AG04449 (cell line): ENCODE results near the gene OXLD1.

ENCODE experiments used
- CTCF ChIA-PET: fragments of 350-600 bp; formaldehyde crosslinking; extraction: SDS; loops from one replicate; lab custom pipeline; 2021; ENCODE audit warnings: antibody characterized with exemption; lab: Yijun Ruan, JAX
- POLR2A ChIA-PET: fragments of 400-600, 350-600 bp; formaldehyde crosslinking; extraction: SDS; loops from one replicate; lab custom pipeline; 2020; ENCODE audit warnings: antibody characterized with exemption, inconsistent platforms; lab: Yijun Ruan, JAX
- DNase-seq: peaks from one replicate; pipeline ENCODE4 v3.0.0-alpha.2; 2010; ENCODE audit warnings: low read depth, low spot score
- H3K4me3 ChIP-seq: 2 replicates; pipeline ENCODE4 v1.5.1; 2011; ENCODE audit warnings: low read depth, mild to moderate bottlenecking, control low read depth, low read length
- CTCF ChIP-seq: IDR thresholded peaks from one replicate; pipeline ENCODE4 v1.5.1; 2011; ENCODE audit warnings: mild to moderate bottlenecking, moderate library complexity, low read length, control low read depth, inconsistent platforms; ENCODE audit not compliant: insufficient read depth; ENCODE audit errors: missing control alignments

Gene OXLD1

GRCh38 chr17:81712468-81713003 is 46.1 kb upstream of the OXLD1 start:
- DNase-seq: no peak
- H3K4me3 ChIP-seq: peak overlapping the region; percentile 67
- ChIA-PET CTCF (interaction anchor here (0.7 to 1.4 kb wide), 7 partner anchors 8 to 151 kb away, joined by 3 to 4 read pairs (median 3); partner anchors contain the start of genes ARL16 and HGS), POLR2A (interaction anchor here (1.0 to 2.9 kb wide), 2 partner anchors 9 to 10 kb away, joined by 4 to 14 read pairs; partner anchors contain the start of gene MRPL12)
- TF ChIP-seq CTCF: peak; percentile 35

- H3K4me3 ChIP-seq: peak within 1 kb of the TSS; percentile 67
- no peak for DNase-seq
- no peak for TF ChIP-seq CTCF
- POLR2A ChIA-PET: interaction anchor here (0.7 to 2.9 kb wide), 5 partner anchors 9 to 347 kb away, joined by 3 to 14 read pairs (median 4); partner anchors contain the start of genes MRPL12 and P4HB
- CTCF ChIA-PET: interaction anchor here (0.7 to 1.3 kb wide), 4 partner anchors 10 to 151 kb away, joined by 3 to 4 read pairs (median 3); partner anchors contain the start of genes ARL16 and HGS
These were observed 45.5 kb upstream of the OXLD1 start, which contains the start of gene SLC25A10 for GRCh38 chr17:81711814-81712467. Gene SLC25A10, plus strand, starts transcription at chr17:81712284. Its CDS starts 143 bp downstream, at chr17:81712427.

GRCh38 chr17:81710514-81711308 is 44.3 kb upstream of the OXLD1 start:
- TF ChIP-seq CTCF: no peak
- ChIA-PET CTCF (interaction anchor here (0.9 to 1.6 kb wide), 2 partner anchors 9 to 35 kb away, joined by 3 to 4 read pairs; no protein-coding TSS in a partner anchor), POLR2A (interaction anchor here (0.7 to 2.9 kb wide), 4 partner anchors 8 to 203 kb away, joined by 3 to 14 read pairs (median 4); partner anchors contain the start of genes MRPL12 and P4HB)
- no peak overlapping the region for H3K4me3 ChIP-seq
- DNase-seq: no peak

- no peak for TF ChIP-seq CTCF
- POLR2A ChIA-PET: no interaction called here
- no peak overlapping the region for H3K4me3 ChIP-seq
- no peak for DNase-seq
- CTCF ChIA-PET: interaction anchor here (1.6 kb wide), 1 partner anchor 33 kb away, joined by 4 read pairs; no protein-coding TSS in a partner anchor
These were observed 42.4 kb upstream of the OXLD1 start for GRCh38 chr17:81708739-81709185.

- no peak overlapping the region for H3K4me3 ChIP-seq
- no peak for TF ChIP-seq CTCF
- POLR2A ChIA-PET: no interaction called here
- DNase-seq: no peak
- CTCF ChIA-PET: no interaction called here
These were observed 41.6 kb upstream of the OXLD1 start for GRCh38 chr17:81707725-81708646.
